Measurements from ENCODE around the gene GRAP.

Gene GRAP

GRCh38 chr17:19017804-19018599 is 28.8 kb downstream of the GRAP start:
- no peak for DNase-seq

- DNase-seq, result no peak
These were observed 29.4 kb downstream of the GRAP start for GRCh38 chr17:19017401-19017800.

GRCh38 chr17:19016881-19017280 is 29.9 kb downstream of the GRAP start:
- no peak for DNase-seq

GRCh38 chr17:19016297-19016696 is 30.5 kb downstream of the GRAP start:
- no peak for DNase-seq

GRCh38 chr17:19015428-19015827 is 31.3 kb downstream of the GRAP start:
- DNase-seq, result no peak

GRCh38 chr17:19014628-19015215 is 32.0 kb downstream of the GRAP start:
- DNase-seq, result no peak

GRCh38 chr17:19013806-19014627 is 32.7 kb downstream of the GRAP start:
- DNase-seq, result no peak

GRCh38 chr17:19013226-19013625 is 33.5 kb downstream of the GRAP start:
- no peak for DNase-seq

GRCh38 chr17:19012171-19013080 is 34.3 kb downstream of the GRAP start:
- DNase-seq, result no peak

GRCh38 chr17:19011581-19011980 is 35.2 kb downstream of the GRAP start:
- no peak for DNase-seq

GRCh38 chr17:19010729-19011505 is 35.8 kb downstream of the GRAP start:
- no peak for DNase-seq

GRCh38 chr17:19009970-19010369 is 36.8 kb downstream of the GRAP start:
- DNase-seq, result no peak

- no peak for DNase-seq
These were observed 40.1 kb downstream of the GRAP start for GRCh38 chr17:19006698-19007097.

- DNase-seq, result no peak
These were observed 40.8 kb downstream of the GRAP start for GRCh38 chr17:19005789-19006430.

- DNase-seq, result no peak
These were observed 41.5 kb downstream of the GRAP start for GRCh38 chr17:19005137-19005773.

GRCh38 chr17:19004421-19005136 is 42.2 kb downstream of the GRAP start, which contains the start of gene FAM83G:
FAM83G (minus strand) TSS chr17:19004764; CDS start chr17:19004041, 723 bp downstream.
- peak; percentile 85 for DNase-seq

- DNase-seq, result peak; percentile 62
These were observed 43.0 kb downstream of the GRAP start for GRCh38 chr17:19003543-19004420.

GRCh38 chr17:19002805-19003542 is 43.8 kb downstream of the GRAP start:
- DNase-seq, result peak; percentile 85
